Neural cell (in vitro differentiated cells): ENCODE results near the gene SLC17A9. TPM values are rescaled to one million over a fixed set of nuclear protein-coding genes. Genes with fewer than 3 reads are reported as not detected.

ENCODE experiments used
- H2AFZ ChIP-seq: fragments of 200-600, 300-800 bp; sonication (generic), shearing (Covaris generic); 2 replicates; pipeline ENCODE4 v1.6.0; 2014; ENCODE audit warnings: low read depth, mild to moderate bottlenecking, antibody characterized with exemption, low read length, moderate library complexity
- H3F3A ChIP-seq: fragments of 200-600 bp; shearing (Covaris generic); 2 replicates; pipeline ENCODE4 v1.6.1; 2016; ENCODE audit warnings: mild to moderate bottlenecking, moderate library complexity, mixed read lengths, antibody characterized with exemption, low read length; ENCODE audit not compliant: insufficient read depth, poor library complexity, severe bottlenecking
- H3K27ac ChIP-seq: fragments of 200-600, 300-800 bp; sonication (generic), shearing (Covaris generic); 2 replicates; pipeline ENCODE4 v1.5.1; 2014; ENCODE audit warnings: mild to moderate bottlenecking, low read length, moderate library complexity
- H3K27me3 ChIP-seq: fragments of 300-800, 200-600 bp; sonication (generic), shearing (Covaris generic); 2 replicates; pipeline ENCODE4 v1.6.0; 2014; ENCODE audit warnings: mild to moderate bottlenecking, low read depth, low read length, moderate library complexity; ENCODE audit not compliant: insufficient read depth
- H3K36me3 ChIP-seq: fragments of 300-800, 200-600 bp; sonication (generic), shearing (Covaris generic); 2 replicates; pipeline ENCODE4 v1.5.1; 2014; ENCODE audit warnings: mild to moderate bottlenecking, antibody characterized with exemption, low read length, moderate library complexity; ENCODE audit not compliant: insufficient read depth
- H3K4me2 ChIP-seq: fragments of 300-800, 200-600 bp; sonication (generic), shearing (Covaris generic); 2 replicates; pipeline ENCODE4 v1.6.0; 2014; ENCODE audit warnings: mild to moderate bottlenecking, low read length
- H3K4me3 ChIP-seq: fragments of 300-800, 200-600 bp; sonication (generic), shearing (Covaris generic); 2 replicates; pipeline ENCODE4 v1.5.1; 2014; ENCODE audit warnings: mild to moderate bottlenecking, low read length, moderate library complexity
- H3K79me2 ChIP-seq: fragments of 200-600 bp; shearing (Covaris generic); replicated peaks from 2 replicates; pipeline ENCODE4 v1.6.0; 2014; ENCODE audit warnings: mild to moderate bottlenecking, low read length, moderate library complexity; ENCODE audit not compliant: insufficient read depth
- H3K9ac ChIP-seq: fragments of 300-800, 200-600 bp; sonication (generic), shearing (Covaris generic); 2 replicates; pipeline ENCODE4 v1.6.1; 2016; ENCODE audit warnings: mild to moderate bottlenecking, low read length, mixed read lengths
- H3K9me2 ChIP-seq: fragments of 200-600 bp; shearing (Covaris generic); 2 replicates; pipeline ENCODE4 v1.6.1; 2016; ENCODE audit warnings: mild to moderate bottlenecking, low read length, mixed read lengths; ENCODE audit not compliant: insufficient read depth
- H3K9me3 ChIP-seq: fragments of 200-600, 300-800 bp; sonication (generic), shearing (Covaris generic); 2 replicates; pipeline ENCODE4 v1.6.1; 2016; ENCODE audit warnings: mild to moderate bottlenecking, mixed run types, low read length, moderate library complexity, mixed read lengths
- H4K20me1 ChIP-seq: fragments of 200-600 bp; shearing (Covaris generic); 2 replicates; pipeline ENCODE4 v1.6.1; 2016; ENCODE audit warnings: mild to moderate bottlenecking, mixed run types; ENCODE audit not compliant: insufficient read depth
- EP300 ChIP-seq: fragments of 450-650 bp; conservative IDR thresholded peaks from 2 replicates; pipeline ENCODE4 v1.6.1; 2014; ENCODE audit warnings: antibody characterized with exemption, mild to moderate bottlenecking, moderate library complexity; ENCODE audit not compliant: poor library complexity, severe bottlenecking
- EZH2 ChIP-seq: fragments of 200-600, 300-800 bp; shearing (Covaris generic), sonication (generic); IDR thresholded peaks from 2 replicates; pipeline ENCODE4 v1.6.1; 2014; ENCODE audit warnings: antibody characterized with exemption, low read length, borderline replicate concordance, mild to moderate bottlenecking; ENCODE audit not compliant: insufficient read depth, poor library complexity, severe bottlenecking
- MXI1 ChIP-seq: fragments of 450-650 bp; conservative IDR thresholded peaks from 2 replicates; pipeline ENCODE4 v1.6.1; 2014; ENCODE audit warnings: antibody characterized with exemption, mild to moderate bottlenecking; ENCODE audit not compliant: poor library complexity, severe bottlenecking
- POLR2AphosphoS5 ChIP-seq: IDR thresholded peaks from 2 replicates; pipeline ENCODE4 v1.6.1; 2012
- RAD21 ChIP-seq: fragments of 450-650 bp; conservative IDR thresholded peaks from 2 replicates; pipeline ENCODE4 v1.6.1; 2014; ENCODE audit warnings: antibody characterized with exemption, mild to moderate bottlenecking, moderate library complexity
- SMC3 ChIP-seq: fragments of 450-650 bp; conservative IDR thresholded peaks from 2 replicates; pipeline ENCODE4 v1.6.1; 2014; ENCODE audit warnings: antibody characterized with exemption, mild to moderate bottlenecking, moderate library complexity; ENCODE audit not compliant: poor library complexity
- TAF1 ChIP-seq: IDR thresholded peaks from 2 replicates; pipeline ENCODE4 v1.6.1; 2012; ENCODE audit warnings: low read depth
- polyA plus RNA-seq: library from polyadenylated mRNA; depleted of rRNA; stranded (reverse); fragments of >200 nt; gene quantifications from 2 replicates; pipeline ENCODE4 v1.2.3, GENCODE V29; 2014
- TF ChIP-seq, protein P1 (sequence below): fragments of 450-650 bp; IDR thresholded peaks from 2 replicates; pipeline ENCODE4 v1.5.1; 2014; ENCODE audit warnings: antibody characterized with exemption, mild to moderate bottlenecking, moderate library complexity; ENCODE audit not compliant: poor library complexity, severe bottlenecking
- TF ChIP-seq, protein P2 (sequence below): IDR thresholded peaks from 2 replicates; pipeline ENCODE4 v1.6.1; 2012; ENCODE audit warnings: borderline replicate concordance

The SLC17A9 gene
- polyA plus RNA-seq, 1 donor from 2014 or later = not detected

DNA sequence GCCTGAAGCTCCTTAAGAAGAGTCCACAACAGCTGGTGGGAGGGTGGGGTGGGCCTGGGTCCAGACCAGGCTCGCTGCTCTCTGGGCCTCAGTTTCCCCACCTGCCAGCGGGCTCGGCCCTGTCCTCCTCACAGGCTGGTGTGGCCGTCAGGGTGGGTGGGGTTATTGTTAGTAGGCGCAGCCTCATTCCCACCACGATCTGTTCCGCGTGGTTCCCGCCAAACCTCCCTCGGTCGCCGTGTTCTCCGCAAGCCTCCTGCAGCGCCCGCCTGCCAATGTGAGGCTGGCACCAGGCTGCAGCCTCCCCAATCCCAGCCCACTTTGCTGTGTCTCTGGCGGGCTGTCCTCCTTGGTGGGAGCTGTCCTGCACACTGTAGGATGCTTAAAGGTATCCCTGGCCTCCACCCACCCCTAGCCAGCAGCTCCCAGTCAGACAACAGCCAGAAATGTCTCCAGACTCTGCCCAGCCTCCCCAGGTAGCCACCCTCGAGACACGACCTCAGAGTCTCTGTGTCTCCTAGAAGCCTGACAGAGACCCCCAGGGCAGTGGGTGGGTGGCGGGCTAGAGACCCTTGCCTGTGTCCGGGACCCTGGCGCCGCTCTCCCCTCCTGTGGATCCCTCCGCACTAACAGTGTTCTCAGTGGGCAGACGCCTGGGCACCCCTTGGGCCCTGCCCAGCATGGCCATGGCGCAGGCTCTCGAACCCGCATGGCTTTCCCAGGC is 15.3 kb downstream of the SLC17A9 start:
- Histone ChIP-seq H3K79me2 (no peaks in the 10 kb centered on the region), H3K9ac (no peak overlapping the region), H3K27ac (no peak overlapping the region), H2AFZ (no peak overlapping the region), H3K9me2 (no peaks in the 10 kb centered on the region), H3K4me3 (no peak overlapping the region), H3K4me2 (no peak overlapping the region), H4K20me1 (no peaks in the 10 kb centered on the region), H3K36me3 (no peaks in the 10 kb centered on the region), H3K9me3 (no peaks in the 10 kb centered on the region), H3F3A (no peaks in the 10 kb centered on the region), H3K27me3 (peaks cover 4% of the 10 kb centered on the region)
- TF ChIP-seq POLR2AphosphoS5 = no peak
- TF ChIP-seq SMC3 = no peak
- TF ChIP-seq TAF1 = no peak
- TF ChIP-seq, protein P1, sequence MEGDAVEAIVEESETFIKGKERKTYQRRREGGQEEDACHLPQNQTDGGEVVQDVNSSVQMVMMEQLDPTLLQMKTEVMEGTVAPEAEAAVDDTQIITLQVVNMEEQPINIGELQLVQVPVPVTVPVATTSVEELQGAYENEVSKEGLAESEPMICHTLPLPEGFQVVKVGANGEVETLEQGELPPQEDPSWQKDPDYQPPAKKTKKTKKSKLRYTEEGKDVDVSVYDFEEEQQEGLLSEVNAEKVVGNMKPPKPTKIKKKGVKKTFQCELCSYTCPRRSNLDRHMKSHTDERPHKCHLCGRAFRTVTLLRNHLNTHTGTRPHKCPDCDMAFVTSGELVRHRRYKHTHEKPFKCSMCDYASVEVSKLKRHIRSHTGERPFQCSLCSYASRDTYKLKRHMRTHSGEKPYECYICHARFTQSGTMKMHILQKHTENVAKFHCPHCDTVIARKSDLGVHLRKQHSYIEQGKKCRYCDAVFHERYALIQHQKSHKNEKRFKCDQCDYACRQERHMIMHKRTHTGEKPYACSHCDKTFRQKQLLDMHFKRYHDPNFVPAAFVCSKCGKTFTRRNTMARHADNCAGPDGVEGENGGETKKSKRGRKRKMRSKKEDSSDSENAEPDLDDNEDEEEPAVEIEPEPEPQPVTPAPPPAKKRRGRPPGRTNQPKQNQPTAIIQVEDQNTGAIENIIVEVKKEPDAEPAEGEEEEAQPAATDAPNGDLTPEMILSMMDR = no peak
- no peak for TF ChIP-seq EP300
- no peak for TF ChIP-seq MXI1
- no peak for TF ChIP-seq RAD21
- no peak for TF ChIP-seq EZH2
- TF ChIP-seq, protein P2, sequence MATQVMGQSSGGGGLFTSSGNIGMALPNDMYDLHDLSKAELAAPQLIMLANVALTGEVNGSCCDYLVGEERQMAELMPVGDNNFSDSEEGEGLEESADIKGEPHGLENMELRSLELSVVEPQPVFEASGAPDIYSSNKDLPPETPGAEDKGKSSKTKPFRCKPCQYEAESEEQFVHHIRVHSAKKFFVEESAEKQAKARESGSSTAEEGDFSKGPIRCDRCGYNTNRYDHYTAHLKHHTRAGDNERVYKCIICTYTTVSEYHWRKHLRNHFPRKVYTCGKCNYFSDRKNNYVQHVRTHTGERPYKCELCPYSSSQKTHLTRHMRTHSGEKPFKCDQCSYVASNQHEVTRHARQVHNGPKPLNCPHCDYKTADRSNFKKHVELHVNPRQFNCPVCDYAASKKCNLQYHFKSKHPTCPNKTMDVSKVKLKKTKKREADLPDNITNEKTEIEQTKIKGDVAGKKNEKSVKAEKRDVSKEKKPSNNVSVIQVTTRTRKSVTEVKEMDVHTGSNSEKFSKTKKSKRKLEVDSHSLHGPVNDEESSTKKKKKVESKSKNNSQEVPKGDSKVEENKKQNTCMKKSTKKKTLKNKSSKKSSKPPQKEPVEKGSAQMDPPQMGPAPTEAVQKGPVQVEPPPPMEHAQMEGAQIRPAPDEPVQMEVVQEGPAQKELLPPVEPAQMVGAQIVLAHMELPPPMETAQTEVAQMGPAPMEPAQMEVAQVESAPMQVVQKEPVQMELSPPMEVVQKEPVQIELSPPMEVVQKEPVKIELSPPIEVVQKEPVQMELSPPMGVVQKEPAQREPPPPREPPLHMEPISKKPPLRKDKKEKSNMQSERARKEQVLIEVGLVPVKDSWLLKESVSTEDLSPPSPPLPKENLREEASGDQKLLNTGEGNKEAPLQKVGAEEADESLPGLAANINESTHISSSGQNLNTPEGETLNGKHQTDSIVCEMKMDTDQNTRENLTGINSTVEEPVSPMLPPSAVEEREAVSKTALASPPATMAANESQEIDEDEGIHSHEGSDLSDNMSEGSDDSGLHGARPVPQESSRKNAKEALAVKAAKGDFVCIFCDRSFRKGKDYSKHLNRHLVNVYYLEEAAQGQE = no peak

DNA sequence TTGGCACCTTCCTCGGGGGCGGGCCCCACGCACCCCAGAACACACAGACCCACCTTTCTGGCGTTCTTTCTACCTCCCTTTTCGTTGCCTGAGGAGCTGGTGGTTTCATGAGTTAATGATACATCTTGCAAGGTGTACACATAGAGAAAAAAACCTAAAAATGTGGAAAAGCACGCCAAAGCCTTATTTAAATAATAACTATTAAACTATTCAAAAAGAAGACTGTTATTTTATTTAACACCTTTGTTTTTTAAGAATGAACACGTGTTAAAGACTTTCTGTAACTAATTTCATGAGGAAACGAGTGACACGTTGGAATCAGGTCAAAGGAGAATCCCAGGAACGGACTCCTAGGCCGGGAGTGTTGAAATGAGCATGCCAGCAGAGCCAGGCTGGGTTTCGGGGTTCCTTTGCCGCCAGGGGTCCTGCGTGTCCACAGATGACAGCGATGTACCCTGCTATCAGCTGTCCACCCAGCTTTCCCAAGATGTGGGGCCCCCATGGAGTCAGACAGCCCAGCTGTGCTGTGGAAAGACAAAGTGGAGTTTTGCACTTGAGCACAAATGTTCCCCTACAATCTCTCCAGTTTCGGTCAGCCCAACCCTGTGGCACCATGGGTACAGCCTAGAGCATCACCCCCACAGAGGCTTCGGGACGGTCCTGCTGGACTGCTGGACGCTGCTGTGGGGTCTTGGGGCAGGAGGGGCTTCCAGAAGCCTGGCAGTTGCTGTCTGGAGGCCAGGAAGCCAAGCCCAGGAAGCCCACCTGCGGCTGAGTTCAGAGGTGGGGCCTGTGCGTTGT is 16.1 kb downstream of the SLC17A9 start:
- no peaks in the 10 kb centered on the region for H3K79me2 ChIP-seq
- H3K4me3 ChIP-seq = no peak overlapping the region
- H3K9me2 ChIP-seq = no peaks in the 10 kb centered on the region
- H3K36me3 ChIP-seq = no peaks in the 10 kb centered on the region
- H3F3A ChIP-seq = no peaks in the 10 kb centered on the region
- peaks cover 12% of the 10 kb centered on the region for H3K27me3 ChIP-seq
- H2AFZ ChIP-seq = no peak overlapping the region
- no peak overlapping the region for H3K9ac ChIP-seq
- no peaks in the 10 kb centered on the region for H4K20me1 ChIP-seq
- no peaks in the 10 kb centered on the region for H3K9me3 ChIP-seq
- TF ChIP-seq TAF1 (no peak), POLR2AphosphoS5 (no peak), MXI1 (no peak), EP300 (no peak), SMC3 (no peak), RAD21 (no peak), EZH2 (no peak)
- TF ChIP-seq, protein P2 = no peak
- TF ChIP-seq, protein P1 = no peak
- H3K4me2 ChIP-seq = no peak overlapping the region
- H3K27ac ChIP-seq = no peak overlapping the region
